Right lobe of liver (tissue), 4 donors: ENCODE measurements around the gene MYO3B.

ENCODE experiments used
- POLR2A ChIP-seq: fragments of 450-650 bp; IDR thresholded peaks from one replicate; pipeline ENCODE4 v1.6.1; 2017; ENCODE audit warnings: antibody characterized with exemption, mild to moderate bottlenecking
- TF ChIP-seq, protein P1 (sequence below), 4 donors: fragments of 200-600 bp in 3 of 4; fragments of 450-650 bp in 1 of 4; IDR thresholded peaks; one replicate each; pipeline versions ENCODE4 v1.5.1 to v1.8.0; 2016 to 2022; ENCODE audit warnings: antibody characterized with exemption in 4 of 4, mild to moderate bottlenecking in 2 of 4
- donor health status: DM: no; HTN: no; CAD: no.
- donor health status: DM: no; HTN: no; CAD: no.
- donor health status: DM: no; HTN: yes; CAD: no.

DNA sequence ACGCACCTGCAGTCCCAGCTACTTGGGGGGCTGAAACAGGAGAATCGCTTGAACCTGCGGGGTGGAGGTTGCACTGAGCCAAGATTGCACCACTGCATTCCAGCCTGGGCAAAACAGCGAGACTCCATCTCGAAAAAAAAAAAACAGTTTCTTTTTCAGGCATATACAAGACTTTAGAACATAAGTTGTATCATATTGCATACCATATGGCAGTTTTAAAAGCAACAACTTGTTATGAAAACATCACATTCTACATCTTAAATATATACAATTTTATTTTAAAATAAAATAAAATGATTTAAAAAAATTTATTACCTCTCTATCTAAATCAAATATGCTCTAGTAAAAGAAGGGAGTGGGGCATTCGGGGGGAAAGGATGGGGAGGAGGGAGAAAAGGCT, 497.8 kb downstream of the MYO3B start:
- TF ChIP-seq, protein P1, sequence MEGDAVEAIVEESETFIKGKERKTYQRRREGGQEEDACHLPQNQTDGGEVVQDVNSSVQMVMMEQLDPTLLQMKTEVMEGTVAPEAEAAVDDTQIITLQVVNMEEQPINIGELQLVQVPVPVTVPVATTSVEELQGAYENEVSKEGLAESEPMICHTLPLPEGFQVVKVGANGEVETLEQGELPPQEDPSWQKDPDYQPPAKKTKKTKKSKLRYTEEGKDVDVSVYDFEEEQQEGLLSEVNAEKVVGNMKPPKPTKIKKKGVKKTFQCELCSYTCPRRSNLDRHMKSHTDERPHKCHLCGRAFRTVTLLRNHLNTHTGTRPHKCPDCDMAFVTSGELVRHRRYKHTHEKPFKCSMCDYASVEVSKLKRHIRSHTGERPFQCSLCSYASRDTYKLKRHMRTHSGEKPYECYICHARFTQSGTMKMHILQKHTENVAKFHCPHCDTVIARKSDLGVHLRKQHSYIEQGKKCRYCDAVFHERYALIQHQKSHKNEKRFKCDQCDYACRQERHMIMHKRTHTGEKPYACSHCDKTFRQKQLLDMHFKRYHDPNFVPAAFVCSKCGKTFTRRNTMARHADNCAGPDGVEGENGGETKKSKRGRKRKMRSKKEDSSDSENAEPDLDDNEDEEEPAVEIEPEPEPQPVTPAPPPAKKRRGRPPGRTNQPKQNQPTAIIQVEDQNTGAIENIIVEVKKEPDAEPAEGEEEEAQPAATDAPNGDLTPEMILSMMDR (IDR thresholded peaks at IDR 0.05): no peak
- TF ChIP-seq POLR2A: no peak
